GM18498 (cell line): Measurements from ENCODE around the gene CDKN1C.

Source experiments
- ATAC-seq: cut with Tn5 transposase; IDR thresholded peaks from one replicate; pipeline ENCODE4 v1.9.1; 2021; ENCODE audit warnings: mild to moderate bottlenecking, moderate library complexity; ENCODE audit not compliant: unreplicated experiment

Gene CDKN1C

GRCh38 chr11:2890466-2891294, 5.1 kb upstream of the CDKN1C start:
- no peak for ATAC-seq

DNA sequence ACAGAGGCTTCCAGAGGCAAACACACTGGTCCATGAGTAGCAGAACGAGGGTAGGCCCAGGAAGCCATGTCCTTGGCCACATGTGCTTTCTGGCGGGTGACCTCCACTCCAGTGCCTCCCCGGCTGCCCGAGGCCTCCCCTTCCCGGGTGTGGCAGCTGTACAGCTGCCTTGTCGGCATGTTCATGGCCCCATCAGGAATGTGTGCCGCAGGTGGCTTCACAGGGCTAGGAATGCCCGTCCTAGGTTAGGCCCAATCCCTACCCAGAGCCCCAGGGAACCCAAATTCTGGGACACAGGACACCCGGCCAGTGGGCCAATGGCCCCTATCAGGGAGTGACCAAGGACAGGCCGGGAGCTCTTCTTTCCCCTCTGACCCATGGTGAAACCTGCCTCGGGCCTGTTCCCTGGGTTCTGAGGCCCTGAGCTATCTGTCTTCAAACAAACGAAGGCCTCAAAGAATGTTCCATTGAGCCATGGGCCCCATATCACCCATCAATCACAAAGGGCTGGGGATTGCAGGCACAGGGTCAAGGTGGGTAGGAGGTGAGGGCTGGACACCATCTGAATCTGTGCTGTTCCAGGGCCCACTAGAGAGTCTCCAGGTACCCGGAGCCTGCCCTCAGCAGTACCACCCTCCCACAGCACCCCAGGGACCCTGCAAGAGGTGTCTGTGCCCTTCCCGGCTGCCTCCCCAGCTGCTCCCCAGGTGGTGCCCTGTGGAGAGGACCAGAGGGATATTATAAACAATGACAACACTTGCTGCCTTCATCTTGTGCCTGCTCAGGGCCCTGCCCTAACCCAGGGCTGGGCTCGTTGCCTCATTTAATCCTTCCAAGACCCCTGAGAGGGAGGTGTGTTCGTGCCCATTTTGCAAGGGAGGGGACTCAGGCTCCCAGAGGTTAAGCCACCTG, 4.0 kb upstream of the CDKN1C start:
- no peak for ATAC-seq

DNA sequence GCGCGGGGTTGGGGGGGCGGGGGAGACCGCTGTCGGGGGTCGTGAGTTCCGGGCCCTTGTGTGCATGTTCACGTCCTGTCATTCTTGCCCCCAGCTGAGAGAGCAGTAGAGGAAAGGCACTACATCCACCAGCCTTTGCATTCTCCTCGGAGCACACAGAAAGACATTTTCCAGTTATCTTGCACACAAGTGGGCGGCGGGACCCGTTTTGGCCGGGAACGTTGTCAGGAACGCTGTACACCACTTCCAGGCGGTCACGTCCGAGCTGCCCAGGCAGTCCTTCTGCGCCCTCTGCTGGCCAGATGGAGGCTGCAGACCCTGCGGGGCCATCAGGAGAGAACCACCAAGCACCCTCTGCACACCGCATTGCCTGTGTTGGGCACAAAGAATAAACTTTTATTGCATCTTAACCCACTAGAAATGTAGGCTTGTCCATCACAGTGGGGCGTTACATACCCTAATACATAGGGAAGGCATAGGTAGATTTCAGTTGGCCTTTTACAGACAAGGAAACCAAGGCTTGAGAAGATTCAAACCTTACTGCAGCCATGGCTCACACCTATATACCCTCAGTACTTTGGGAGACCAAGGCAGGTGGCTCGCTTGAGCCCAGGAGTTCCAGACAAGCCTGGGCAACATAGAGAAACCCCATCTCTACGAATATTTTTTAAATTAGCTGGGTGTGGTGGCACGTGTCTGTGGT, 2.8 kb upstream of the CDKN1C start:
- no peak for ATAC-seq

DNA sequence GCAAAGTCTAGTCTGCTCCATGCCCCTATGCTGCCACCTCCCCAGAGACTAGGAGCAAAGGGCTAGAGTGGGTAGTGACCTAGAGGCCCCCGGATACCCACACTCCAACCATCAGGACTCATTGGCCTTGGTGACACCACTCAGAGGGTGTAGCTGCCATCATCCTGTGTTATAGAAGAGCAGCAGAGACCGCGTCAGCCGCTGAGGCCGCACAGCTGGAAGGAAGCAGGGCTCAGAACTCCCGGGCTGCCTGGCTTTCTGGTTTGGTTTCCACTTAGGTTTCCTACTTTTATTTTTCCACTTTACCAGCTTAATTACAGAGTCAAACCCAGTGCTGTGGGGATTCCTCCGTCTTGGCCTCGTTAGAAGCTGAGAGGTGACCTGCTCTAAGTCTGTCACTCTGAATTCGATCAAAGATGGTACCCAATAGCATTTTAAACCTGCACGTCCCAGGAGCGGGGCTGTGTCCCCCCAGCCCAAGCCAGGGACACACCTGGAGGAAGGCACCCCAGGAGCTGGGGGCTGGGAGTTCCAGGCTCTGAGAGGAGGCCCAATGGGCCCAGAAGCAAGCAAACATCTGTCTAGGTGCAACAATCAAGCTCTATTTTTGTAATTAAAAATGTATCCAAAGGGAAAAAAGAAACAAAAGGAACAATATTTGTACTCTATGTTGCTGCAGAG, 2.1 kb upstream of the CDKN1C start:
- ATAC-seq = no peak

DNA sequence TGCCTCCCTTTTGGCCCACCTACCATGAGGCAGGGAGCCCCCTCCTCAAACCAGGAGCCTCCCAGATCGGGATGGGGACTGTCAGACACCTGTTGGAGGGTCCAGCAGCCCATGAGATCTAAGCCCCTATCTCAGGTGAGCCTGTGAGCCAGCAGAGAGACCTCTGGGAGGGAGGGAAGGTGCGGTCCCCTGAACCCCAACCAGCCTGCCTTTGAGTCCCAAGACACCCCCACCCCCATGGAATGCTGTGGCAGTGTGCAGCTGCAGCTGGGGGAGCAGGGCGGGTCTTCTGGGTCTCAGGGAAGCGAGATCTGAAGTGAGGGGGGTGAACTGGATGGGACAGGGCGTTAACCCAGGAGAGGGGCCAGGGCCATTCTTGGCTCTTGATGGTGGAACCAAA, 1.4 kb upstream of the CDKN1C start:
- no peak for ATAC-seq

- ATAC-seq = peak; percentile 14
These were observed 768 bp upstream of the CDKN1C start for GRCh38 chr11:2886191-2886894.

- no peak for ATAC-seq
These were observed 428 bp downstream of the CDKN1C start for GRCh38 chr11:2885017-2885677.

DNA sequence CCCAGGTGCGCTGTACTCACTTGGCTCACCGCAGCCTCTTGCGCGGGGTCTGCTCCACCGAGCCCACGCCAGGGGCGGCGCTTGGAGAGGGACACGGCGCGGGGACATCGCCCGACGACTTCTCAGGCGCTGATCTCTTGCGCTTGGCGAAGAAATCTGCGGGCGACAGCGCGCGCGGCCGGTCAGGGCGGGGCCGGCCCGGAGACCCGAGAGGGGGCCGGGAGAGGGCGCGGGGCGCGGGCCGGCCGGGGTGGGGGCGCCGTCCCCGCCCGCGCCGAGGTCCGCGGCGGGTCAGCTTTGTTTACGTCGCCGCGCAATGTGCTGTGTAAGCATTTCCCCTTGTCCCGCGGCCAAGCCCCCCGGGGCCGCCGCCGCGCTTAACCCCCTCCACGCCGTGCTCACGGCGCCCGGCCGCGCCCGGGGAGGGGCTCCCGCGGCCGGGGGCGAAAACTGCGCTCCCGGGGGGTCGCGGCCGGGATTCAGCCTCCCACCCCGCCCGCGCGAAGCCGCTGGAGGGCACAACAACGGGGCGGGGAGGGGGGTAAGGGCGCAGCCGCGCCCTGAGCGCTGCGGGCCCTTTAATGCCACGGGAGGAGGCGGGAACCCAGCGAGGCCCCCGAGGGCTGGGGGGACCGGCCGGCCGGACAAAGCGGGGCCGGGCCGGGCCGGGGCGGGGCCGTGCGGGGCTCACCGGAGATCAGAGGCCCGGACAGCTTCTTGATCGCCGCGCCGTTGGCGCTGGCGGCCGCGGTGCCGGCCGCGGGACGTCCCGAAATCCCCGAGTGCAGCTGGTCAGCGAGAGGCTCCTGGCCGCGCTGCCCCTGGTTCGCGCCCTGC, 1.4 kb downstream of the CDKN1C start:
- ATAC-seq = no peak

DNA sequence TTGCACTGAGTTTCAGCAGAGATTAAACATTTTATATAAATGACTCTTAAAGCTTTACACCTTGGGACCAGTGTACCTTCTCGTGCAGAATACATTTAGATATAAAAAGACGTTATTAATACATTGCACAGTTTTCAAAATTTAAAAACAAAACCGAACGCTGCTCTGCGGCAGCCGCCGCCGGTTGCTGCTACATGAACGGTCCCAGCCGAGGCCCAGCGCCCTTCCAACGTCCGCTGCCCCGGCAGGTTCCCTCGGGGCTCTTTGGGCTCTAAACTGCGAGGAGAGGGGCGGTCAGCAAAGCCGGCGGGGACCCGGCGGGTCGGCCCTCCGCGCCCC, 2.0 kb downstream of the CDKN1C start:
- ATAC-seq = no peak

- ATAC-seq = no peak
These were observed 3.0 kb downstream of the CDKN1C start for GRCh38 chr11:2882396-2883110.

DNA sequence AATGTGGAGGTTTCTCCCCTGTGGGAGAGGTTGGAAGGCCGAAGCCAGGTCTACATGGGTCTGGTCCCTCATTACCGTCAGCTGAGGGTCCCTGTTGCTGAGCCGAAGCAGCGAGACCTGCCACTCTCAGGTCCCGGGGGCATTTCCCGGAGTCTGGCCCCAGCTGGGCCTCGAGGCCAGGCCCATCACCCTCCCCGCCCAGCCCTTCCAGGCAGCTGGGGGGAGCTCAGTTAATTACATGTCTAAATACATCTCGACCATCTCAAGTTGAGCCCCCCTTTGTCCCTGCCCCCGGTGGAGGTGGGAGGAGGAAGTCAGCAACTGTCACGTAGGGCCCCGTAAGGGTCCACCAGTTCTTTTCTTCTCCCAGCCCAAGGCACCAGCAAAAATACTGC, 3.6 kb downstream of the CDKN1C start:
- no peak for ATAC-seq

DNA sequence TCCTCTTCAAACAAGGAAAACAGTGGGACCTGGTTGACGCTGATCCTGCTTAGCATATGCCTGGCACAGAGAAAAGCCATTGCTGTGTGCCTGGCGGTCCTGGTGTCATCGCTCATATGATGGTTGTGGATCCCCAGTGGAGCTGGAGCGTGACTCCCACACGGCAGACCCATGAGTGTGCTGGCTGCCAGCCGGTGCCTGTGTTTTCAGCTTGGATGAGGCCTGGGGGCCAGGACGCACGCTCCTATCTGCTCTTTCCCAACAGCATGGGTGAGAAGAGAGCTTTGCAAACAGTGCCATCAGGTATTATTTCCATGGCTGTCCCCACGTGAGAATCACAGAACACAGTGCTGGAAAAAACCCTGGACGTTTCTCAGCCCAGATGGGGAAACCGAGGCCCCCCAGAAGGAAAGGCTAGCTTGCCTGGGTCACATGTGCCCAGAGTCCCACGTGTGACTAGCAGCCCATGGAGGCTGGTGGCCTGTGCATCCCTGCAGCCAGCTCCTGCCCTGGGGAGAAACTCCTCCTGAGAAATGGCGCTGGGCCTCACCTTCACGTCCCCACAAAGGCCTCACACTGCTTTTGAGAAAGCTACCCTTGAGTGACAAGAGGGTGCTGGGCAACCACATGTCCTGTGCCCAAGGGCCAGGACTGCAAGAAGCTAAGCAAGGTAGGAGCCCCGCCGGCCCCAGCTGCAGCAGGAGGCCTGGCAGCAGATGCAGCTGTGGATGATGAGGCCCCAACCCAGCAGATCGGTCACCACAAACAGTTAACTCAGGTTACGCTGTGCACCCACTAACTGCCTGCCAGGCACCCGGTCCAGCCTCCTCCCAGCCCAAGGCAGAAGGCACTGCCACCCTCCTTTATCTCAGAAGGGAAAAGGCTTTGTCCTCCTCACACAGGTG, 4.2 kb downstream of the CDKN1C start:
- no peak for ATAC-seq

- no peak for ATAC-seq
These were observed 4.9 kb downstream of the CDKN1C start for GRCh38 chr11:2880646-2881045.

GRCh38 chr11:2878782-2879181, 6.8 kb downstream of the CDKN1C start:
- no peak for ATAC-seq

DNA sequence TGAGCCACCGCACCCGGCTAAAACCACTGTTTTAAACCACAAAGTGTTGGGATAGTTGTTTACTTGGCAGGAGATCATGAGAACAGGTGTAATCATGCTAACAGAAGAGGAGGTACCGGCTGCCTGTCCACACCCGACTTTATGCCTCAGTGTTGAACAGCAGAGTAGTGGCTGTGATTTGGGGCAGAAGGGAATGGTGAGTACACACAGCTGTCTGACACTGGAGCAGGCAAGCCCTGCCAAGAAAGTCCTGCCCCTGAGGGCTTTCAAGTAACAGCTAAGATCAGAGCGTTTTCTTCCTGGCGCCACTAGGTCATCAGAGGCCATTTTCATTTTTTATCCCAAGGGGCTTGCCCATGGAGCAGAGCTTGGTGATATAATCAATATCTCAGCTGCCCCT, 8.1 kb downstream of the CDKN1C start:
- no peak for ATAC-seq

DNA sequence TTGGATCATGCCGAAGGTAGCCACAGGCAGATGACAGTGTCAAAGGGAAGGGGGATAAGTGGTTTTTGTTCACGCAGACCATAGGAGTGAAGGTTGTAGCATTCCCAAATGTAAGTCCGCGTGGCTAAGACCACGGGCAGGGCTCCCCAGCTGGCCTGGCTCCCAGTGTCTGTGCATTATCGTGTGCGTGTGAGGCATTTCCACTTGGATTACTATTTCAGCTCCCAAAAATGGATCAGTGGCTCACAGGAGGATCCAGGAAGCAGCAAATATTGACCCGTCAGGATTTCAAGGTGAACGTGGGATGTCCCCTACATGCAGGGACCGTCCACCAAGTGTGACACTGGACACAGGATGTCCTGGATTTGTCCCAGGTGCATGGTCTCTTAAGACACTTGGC, 10.6 kb downstream of the CDKN1C start:
- no peak for ATAC-seq

- no peak for ATAC-seq
These were observed 14.4 kb downstream of the CDKN1C start for GRCh38 chr11:2870969-2871680.
